Amygdala (tissue), 56 donors: ENCODE results near the gene TFB2M.
"Not testable (repeated sequence)": the region's sequence is repeated elsewhere in the genome, so short reads cannot be mapped to it uniquely, and the experiment has no call there.

Experiments used
- DNase-seq, 56 donors: peaks; one replicate each; lab custom pipeline; 2025; lab: John Stamatoyannopoulos, UW

Gene TFB2M

DNA sequence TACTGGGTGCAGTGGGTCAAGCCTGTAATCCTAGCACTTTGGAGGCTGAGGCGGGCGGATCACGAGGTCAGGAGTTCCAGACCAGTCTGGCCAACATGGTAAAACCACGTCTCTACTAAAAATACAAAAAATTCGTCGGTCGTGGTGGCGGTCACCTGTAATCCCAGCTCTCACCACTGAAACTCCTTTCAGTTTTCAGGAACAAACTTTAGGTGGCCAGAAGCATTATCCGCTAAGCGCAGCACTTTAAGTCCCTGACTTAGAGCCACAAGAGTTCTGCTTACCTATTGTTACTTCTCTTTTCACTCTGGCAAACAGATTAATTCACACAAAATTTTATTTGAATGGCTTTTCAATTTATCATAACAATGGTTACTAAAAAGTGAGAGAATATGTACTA, 5.2 kb downstream of the TFB2M start:
- not testable (repeated sequence) for DNase-seq

DNA sequence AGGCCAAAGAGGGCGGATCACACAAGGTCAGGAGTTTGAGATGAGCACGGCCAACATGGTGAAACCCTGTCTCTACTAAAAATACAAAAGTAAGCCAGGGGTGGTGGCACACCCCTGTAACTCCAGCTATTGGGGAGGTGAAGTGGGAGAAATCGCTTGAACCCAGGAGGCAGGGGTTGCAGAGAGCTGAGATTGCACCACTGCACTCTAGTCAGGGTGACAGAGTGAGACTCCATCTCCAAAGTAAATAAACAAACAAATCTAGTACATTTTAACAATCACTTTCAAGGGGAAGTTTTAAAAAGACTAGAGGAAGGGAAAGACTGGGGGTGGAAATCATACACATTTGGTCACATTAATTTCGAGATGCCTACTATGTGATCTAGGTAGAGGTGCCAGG, 6.8 kb downstream of the TFB2M start:
- no peak for DNase-seq

DNA sequence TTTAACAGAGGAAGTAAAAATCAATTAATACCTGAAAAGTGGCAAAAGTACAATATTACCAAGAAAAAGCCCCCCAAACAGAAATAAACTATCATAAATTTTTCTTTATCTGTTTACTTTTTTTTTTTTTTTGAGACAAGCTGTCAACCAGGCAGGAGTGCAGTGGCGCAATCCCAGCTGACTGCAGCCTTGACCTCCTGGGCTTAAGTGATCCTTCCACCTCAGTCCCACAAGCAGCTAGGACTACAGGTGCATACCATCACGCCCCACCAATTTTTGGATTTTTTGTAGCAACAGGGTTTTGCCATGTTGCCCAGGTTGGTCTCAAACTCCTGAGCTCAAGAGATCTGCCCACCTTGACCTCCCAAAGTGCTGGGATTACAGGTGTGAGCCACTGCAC, 8.0 kb downstream of the TFB2M start:
- no peak for DNase-seq

DNA sequence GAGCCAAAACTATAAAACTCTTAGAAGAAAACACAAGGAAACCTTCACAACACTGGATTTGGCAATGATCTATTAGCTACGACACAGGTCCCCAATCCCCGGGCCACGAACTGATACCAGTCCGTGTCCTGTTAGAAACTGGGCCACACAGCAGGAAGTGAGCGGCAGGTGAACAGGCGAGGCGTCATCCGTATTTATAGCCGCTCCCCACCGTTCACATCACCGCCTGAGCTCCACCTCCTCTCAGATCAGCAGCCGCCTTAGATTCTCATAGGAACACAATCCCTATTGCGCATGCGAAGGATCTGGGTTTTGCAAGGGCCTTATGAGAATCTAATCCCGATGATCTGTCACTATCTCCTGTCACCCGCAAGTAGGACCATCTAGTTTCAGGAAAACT, 11.9 kb downstream of the TFB2M start:
- no peak for DNase-seq

DNA sequence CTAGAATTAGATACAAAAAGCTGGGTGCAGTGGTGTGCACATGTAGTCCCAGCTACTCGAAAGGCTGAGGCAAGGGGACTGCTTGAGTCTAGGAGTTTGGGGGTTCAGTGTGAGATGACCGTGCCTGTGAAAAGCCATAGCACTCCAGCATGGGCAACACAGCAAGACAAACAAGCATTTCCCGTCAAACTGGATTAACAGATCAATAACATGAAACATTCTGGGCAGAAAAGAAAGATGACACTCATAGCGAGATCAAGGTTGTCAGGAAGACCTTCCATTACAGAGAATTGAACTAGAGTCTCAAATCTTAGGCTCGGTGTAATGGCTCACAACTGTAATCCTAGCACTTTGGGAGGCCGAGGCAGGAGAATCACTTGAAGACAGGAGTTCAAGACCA, 14.0 kb downstream of the TFB2M start:
- DNase-seq = no peak

DNA sequence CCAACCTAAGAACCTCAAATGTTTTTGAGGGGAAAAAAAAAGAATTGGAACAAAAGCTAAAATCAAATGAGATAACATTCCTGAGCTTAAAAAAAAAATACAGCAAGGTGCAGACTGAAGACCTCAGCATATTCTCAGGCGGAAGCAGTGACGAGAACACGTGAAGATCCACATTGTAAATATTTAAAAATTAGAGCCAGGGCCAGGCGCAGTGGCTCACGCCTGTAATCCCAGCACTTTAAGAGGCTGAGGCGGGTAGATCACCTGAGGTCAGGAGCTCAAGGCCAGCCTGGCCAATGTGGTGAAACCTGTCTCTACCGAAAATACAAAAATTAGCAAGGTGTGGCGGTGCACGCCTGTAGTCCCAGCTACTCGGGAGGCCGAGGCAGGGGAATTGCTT, 15.7 kb downstream of the TFB2M start:
- DNase-seq = no peak

DNA sequence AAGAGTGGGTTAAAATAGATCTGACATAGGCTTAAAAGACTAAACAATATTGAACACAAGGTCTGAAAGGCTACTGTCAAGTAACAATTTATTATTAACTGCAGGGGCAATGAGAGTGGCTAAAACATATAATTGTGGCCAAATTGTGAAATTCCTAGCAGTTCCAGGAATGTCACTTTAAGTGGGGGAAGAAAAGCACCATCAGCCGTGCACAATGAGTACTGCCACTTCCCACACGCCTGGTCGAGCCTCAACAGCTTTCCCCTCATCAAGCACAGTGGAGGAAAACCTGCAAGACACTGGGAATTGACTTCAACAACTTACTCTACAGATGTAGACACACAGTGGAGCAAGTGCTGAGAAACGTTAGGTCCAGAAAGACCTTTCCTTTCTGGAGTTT, 16.4 kb downstream of the TFB2M start:
- DNase-seq = no peak

DNA sequence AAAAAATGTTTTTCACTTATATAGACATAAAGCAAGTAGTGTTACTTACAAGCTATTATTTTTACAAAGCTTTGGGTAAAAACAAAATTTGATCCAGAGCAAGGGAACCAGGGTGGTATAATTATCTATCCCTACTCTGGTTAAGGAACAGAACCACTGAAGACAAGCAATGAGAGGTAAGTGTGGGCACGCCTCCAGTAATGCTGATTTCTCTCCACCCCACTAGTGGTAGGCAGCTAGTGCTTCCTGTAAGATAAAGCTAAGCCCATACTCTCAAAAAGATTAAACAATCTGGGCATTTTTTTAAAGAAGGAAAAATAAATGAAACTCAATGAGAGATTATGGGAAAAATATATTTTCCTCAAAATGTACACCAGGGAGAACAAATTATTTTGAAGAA, 22.1 kb downstream of the TFB2M start:
- DNase-seq = no peak

DNA sequence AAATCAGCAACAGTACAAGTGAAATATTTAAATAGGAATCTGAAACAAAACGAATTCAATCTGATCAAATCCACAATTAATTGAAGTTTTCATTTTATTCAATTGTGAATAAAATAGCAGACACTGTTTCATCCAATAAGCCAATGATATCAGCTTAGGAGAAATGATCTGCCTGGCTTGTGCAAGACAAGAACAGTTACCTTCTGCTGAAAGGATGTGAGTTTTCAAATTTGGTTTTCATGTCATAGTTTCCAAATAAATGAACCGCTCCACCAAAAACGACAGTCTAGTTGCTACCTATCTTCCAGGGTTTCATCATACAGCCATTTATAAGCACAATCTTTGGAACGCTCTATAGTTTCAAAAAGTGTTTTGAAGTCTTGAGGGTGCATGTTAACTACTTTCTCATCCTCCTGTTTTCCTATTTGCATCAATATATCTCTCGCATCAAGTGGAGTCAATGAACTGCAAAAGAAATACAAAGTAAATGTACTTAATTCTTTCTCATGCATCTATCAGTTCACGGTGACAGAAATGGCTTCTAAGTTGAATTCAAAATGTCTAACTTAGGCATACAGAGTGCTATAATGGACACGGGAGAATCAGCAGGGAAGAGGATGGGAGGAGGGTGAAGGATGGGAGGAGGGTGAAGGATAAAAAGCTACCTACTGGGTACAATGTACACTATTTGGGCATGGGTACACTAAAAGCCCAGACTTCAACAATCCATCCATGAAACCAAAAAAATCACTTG, 25.1 kb downstream of the TFB2M start:
- no peak for DNase-seq

DNA sequence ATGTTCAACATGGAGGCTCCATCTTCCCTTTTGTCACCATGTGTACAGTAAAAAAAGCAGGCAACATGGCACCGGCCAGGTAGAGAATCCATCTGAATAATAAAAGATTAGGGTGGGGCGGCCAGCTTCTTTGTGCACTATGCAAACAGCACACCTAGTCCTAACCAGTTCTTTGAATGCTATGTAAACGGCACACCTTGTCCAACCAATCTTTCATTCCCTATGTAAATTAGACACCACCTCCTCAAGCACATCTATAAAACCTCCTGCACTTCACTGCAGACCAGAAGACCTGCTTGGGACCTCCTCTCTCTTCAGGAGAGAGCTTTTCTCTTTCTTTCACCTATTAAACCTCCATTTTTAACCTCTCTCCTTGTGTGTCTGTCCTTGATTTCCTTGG, 28.2 kb downstream of the TFB2M start:
- DNase-seq = no peak

DNA sequence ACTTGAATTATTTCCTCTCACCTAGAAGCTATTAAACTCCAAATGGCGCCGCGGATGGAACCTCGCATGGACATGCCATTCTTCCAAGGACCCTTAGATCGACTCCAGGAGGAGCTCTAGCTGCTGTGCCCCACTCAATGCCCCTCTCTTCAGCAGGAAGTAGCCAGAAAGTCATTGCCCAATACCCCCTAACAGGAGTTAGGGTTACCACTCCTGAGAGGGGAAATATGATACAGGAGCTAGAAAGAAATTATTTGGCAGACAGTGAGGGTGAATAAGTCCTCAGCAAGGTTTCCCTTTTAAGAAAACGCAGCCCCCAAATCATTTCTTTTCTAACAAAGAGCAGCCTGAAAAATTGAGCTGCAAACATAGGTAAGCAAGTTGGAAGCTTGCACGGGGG, 28.6 kb downstream of the TFB2M start:
- no peak for DNase-seq

DNA sequence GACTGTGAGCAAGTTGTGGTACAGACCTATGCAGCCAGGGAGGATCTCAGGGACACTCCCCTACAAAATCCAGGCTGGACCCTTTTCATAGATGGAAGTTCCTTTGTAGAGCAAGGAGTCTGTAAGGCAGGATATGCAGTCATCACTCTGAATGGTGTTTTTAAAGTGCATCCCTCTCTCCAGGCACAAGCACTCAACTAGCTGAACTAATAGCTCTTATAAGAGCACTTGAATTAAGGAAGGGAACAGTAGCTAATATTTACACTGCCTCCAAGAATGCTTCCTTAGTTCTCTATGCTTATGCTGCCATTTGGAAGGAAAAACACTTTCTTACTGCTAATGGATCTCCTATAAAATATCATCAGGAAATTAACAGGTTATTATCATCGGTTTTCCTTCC, 31.9 kb downstream of the TFB2M start:
- DNase-seq = no peak

DNA sequence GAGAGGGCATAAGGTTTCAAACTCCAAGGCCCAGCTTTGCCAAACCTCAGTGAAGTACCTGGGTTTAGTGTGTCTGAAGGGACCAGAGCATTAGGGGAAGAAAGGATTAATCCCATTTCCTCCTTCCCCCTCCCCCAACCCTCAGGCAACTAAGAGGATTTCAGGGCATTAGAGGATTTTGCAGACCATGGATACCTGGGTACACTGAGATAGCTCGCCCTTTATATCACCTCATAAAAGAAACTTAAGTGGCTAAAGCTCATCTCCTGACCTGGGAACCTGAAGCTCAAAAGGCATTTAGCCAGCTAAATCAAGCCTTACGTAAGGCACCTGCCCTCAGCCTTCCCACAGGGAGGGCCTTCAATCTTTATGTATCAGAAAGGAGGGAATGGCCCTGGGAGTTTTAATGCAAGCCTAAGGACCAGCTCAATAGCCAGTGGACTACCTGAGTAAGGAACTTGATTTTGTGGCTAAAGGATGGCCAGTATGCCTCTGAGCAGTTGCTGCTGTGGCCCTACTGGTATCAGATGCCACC, 32.6 kb downstream of the TFB2M start:
- no peak for DNase-seq

DNA sequence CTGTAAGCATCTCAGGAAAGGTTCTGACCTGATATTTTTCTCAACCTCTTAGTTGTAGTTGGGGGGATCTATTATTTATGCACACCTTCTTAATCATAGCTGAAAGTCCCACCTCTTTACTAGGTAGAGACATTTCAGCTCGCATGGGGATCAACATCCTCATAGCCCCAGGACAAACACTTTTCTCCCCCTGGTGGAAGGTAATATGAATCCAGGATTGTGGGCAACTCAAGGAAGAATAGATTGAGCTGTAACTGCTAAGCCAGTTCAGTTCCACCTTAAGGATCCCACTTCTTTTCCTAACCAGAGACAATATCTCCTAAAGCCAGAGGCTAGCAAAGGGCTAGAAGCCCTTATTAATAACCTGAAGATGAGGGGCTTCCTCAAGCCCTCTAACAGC, 33.5 kb downstream of the TFB2M start:
- no peak for DNase-seq

DNA sequence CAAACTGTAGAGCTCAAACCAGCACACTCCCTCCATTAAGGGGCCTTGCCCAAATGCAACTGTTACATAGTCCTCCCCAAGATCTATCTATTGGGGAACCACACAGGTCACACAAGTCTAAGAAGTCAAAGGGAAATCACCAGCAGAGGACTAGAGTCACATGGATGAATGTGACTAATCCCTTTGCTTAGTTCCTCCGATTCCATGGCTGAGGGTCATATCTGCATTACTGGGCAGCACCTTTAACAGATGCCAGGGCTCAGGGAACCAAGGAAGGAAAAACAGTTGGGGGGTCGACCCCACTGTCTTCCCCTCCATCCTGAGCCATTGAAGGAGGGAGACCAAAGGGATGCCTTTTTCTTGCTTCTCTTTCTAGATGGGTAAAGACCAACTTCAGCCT, 35.6 kb downstream of the TFB2M start:
- no peak for DNase-seq

DNA sequence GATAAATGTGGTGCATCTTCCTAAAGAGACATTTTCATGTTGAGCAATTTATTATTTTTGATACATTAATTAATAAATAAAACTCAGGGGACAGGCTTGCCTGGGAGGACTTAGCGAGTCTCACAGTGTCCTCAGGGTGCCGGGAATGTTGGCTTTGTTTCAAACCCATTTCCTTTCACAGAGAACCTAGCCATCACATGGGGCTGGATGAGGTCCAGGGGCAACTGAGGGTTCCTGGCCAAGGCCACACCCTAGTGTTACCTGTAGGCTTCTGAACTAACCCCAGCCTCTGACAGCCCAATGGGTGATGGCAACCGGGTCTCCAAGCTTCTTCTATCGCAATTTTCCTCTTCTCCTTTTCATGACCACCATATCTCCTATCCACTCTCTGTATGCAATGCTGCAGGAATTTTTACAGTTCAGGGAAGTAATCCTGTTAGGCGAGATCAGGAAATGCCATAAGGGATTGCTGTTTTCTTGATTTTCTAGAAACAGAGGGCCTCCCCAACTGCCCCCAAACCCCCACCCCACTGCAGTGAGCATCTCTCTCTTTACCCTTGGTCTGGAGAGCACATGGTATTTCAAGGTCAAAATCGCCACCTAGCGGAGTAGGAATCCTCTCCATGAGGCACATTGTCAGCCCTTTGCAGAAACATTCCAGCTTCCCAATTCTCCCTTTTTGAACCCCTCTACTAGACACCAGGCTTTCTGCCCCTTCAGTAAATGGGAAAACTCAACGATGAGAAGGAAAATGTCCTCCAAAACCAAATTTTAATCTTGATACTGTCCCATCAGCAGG, 36.9 kb downstream of the TFB2M start:
- no peak for DNase-seq

DNA sequence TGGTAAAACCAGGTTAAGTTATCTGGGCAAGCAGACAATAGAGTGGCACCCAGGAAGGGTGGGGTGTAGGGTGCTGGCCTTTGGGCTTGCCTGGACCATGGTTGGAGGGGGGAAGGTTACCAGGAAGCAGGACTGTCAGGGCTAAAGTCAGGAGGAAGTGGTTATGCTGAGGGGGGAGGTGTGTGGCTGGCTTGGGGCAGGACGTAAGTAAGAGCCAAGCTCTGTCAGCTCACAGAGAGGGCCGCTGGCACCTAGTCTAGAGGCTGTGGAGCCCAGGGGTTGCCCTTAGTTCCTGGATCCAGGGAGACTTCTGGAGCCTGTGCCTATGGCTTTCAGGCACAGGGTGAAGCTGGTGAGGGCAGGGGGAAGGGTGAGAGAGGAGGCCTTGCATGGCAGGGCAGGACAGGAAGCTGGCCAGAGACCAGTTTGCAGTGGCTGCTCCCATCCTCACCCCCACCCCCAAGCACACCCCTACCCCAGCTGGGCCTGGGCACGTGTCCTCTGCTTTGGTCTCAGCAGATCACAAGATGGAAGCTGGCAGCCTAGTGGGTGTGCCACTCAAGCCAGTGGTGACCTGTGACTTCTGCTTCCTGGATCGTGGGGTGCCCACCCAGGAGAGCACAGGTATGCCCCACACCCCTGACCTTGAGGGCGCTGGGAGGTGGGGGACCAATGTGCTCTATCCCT, 38.5 kb downstream of the TFB2M start:
- DNase-seq = no peak

DNA sequence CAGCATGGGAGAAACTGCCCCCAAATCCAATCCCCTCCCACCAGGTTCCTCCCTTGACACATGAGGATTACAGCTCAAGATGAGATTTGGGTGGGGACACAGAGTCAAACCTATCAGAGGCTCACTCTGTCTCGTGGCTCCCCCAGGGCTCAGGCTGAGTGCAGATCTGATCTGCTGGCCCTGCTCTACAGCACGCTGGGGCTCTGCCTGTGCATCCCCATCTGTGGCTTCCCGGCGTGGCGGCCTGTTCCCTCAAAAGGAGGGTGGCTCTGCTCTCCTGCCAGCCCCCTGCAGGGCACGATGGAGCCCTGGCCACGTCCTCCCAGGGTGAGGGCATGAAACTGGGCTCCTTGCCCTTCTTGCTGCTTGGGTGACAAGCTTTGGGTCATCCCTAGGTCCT, 39.1 kb downstream of the TFB2M start:
- no peak for DNase-seq

DNA sequence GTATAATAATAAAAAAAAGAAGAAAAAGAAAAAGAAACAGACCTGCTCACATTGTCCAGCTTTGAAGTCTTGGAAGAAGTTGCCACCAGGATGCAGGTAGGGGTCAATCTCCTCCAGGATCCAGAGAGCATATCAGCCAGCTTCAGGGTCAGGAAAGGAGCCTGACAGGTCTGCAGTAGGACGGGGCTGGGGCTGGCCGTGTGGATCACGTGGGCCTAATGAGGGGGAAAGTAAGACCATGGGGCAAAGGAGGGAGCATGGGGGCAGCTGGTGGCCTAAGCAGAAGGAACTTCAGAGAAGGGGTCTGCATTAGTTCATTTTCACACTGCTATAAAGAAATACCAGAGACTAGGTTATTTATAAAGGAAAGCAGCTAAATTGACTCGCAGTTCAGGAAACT, 39.7 kb downstream of the TFB2M start:
- DNase-seq = no peak

DNA sequence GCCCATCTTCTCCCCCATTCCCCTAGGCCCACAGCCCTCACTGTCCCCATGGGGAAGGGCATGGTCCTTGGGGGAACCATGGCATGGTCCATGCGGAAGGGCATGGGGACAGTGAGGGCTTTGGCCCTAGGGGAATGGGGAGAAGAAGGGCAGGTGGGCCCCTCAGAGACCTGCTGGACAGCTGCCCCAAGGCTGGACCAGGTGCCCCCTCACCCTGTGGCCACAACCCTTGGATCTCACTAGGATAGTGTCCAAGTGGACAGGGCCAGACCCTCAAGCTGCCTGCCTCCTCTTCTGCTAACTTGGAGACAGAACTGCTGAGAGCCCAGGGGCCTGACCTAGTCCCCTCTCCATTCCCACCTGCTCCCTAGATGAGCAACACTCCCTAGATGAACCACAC, 46.5 kb downstream of the TFB2M start:
- no peak for DNase-seq

DNA sequence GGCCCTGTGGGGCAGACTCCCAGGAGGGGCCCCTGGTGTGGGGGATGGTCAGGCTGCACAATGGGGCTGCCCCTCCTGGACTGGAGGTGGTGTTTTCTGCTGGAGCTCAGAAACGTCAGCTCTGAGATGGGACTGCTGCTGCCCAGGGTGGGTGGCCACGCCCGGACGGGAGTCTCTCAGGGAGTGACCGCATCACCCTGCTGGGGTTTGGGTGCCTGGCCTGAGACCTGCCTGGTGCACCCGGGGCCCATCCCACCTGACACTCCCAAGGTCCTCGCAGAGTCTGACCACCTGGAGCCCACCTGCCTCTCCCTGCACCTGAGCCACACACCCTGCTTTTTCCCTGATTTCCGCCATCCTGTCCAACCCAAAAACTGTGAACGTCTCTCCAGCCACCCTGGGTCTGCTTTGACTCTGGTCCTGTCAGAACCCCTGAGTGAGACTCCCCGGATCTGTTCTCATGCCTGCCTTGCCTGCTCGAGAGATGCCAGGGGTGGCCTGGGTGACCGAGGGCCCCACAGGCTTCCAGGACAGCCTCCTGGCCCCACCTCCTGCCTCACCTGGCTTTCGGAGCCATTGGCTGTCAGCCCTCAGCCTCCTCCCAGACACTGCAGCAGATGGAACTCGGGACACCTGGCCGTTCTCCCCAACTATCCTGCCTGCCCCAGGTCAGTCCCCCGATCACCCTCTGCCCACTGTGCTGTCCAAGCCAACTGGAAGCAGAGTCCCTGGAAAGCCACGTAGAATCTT, 47.4 kb downstream of the TFB2M start:
- DNase-seq = no peak
